CD14-positive monocyte (primary cell): Measurements from ENCODE around the gene CATSPERZ. TPM values are rescaled to one million over a fixed set of nuclear protein-coding genes. Genes with fewer than 3 reads are reported as not detected.
"Not testable (repeated sequence)": the region's sequence is repeated elsewhere in the genome, so short reads cannot be mapped to it uniquely, and the experiment has no call there.

ENCODE experiments used
- DNase-seq, 3 donors: peaks; one replicate each; pipeline ENCODE4 v3.0.0-alpha.2; 2011 to 2022
- H2AFZ ChIP-seq: 2 replicates; pipeline ENCODE4 v1.6.0; 2012; ENCODE audit warnings: mild to moderate bottlenecking, low read depth, low read length, inconsistent platforms; ENCODE audit not compliant: insufficient read depth, poor library complexity, severe bottlenecking
- H3K27ac ChIP-seq, 2 donors: 1 replicate in 1 of 2; 2 replicates in 1 of 2; pipeline ENCODE4 v1.5.1; 2012 to 2013; ENCODE audit warnings: low read length in 2 of 2, control low read depth in 1 of 2, inconsistent platforms in 1 of 2, low read depth in 1 of 2, mild to moderate bottlenecking in 1 of 2
- H3K27me3 ChIP-seq, 2 donors: one replicate each; pipeline versions ENCODE4 v1.6.0 to v1.6.1; 2011 to 2013; ENCODE audit warnings: low read length in 2 of 2; ENCODE audit not compliant: control insufficient read depth in 2 of 2, insufficient read depth in 2 of 2
- H3K36me3 ChIP-seq, 2 donors: replicated peaks in 1 of 2; 1 replicate in 1 of 2; 2 replicates in 1 of 2; pipeline versions ENCODE4 v1.5.1 to v1.6.1; 2012 to 2013; ENCODE audit warnings: low read length in 2 of 2, control low read depth in 1 of 2, inconsistent platforms in 1 of 2, mild to moderate bottlenecking in 1 of 2; ENCODE audit not compliant: insufficient read depth in 2 of 2, control insufficient read depth in 1 of 2
- H3K4me1 ChIP-seq, 2 donors: 1 replicate in 1 of 2; 2 replicates in 1 of 2; pipeline versions ENCODE4 v1.5.1 to v1.6.1; 2012 to 2013; ENCODE audit warnings: low read length in 2 of 2, control low read depth in 1 of 2, inconsistent platforms in 1 of 2, mild to moderate bottlenecking in 1 of 2, moderate library complexity in 1 of 2; ENCODE audit not compliant: insufficient read depth in 2 of 2, control insufficient read depth in 1 of 2
- H3K4me2 ChIP-seq: replicated peaks from 2 replicates; pipeline ENCODE3; 2012; ENCODE audit warnings: low read length, moderate library complexity, mild to moderate bottlenecking; ENCODE audit not compliant: poor library complexity, severe bottlenecking; ENCODE audit errors: extremely low read depth
- H3K4me3 ChIP-seq, 3 experiments: fragments of 200-600 bp in 1 of 3; sonication (generic) in 1 of 3; replicated peaks in 1 of 3; 1 replicate in 2 of 3; 2 replicates in 1 of 3; pipeline ENCODE4 v1.5.1; 2011 to 2013; ENCODE audit warnings: low read length in 3 of 3, mild to moderate bottlenecking in 3 of 3, control low read depth in 2 of 3, low read depth in 2 of 3, inconsistent platforms in 1 of 3, moderate library complexity in 1 of 3
- H3K79me2 ChIP-seq: 2 replicates; pipeline ENCODE4 v1.6.0; 2012; ENCODE audit warnings: mild to moderate bottlenecking, control low read depth, inconsistent platforms, low read length, moderate library complexity; ENCODE audit not compliant: insufficient read depth
- H3K9ac ChIP-seq: 2 replicates; pipeline ENCODE4 v1.6.0; 2017; ENCODE audit warnings: low read length, mild to moderate bottlenecking; ENCODE audit not compliant: insufficient read depth, poor library complexity, severe bottlenecking
- H3K9me3 ChIP-seq, 2 donors: replicated peaks in 1 of 2; 1 replicate in 1 of 2; 2 replicates in 1 of 2; pipeline versions ENCODE4 v1.5.1 to v1.6.1; 2012 to 2013; ENCODE audit warnings: low read length in 2 of 2, control low read depth in 1 of 2; ENCODE audit not compliant: control insufficient read depth in 1 of 2, insufficient read depth in 1 of 2
- H4K20me1 ChIP-seq: 2 replicates; pipeline ENCODE4 v1.6.0; 2012; ENCODE audit warnings: mild to moderate bottlenecking, low read length, control low read depth, moderate library complexity; ENCODE audit not compliant: insufficient read depth
- H3K27ac Mint-ChIP-seq, 7 donors: one replicate each; pipeline ENCODE4 v1.8.0; 2020; ENCODE audit warnings: mild to moderate bottlenecking in 7 of 7, mixed read lengths in 7 of 7, moderate library complexity in 6 of 7, inconsistent platforms in 2 of 7
- H3K27me3 Mint-ChIP-seq, 3 donors: one replicate each; pipeline ENCODE4 v1.8.0; 2021 to 2022; ENCODE audit warnings: low read depth in 3 of 3, mild to moderate bottlenecking in 3 of 3, mixed read lengths in 3 of 3, moderate library complexity in 3 of 3, inconsistent platforms in 1 of 3
- H3K36me3 Mint-ChIP-seq, 2 donors: one replicate each; pipeline ENCODE4 v1.8.0; 2020; ENCODE audit warnings: mixed read lengths in 2 of 2, inconsistent platforms in 1 of 2, mild to moderate bottlenecking in 1 of 2
- H3K4me1 Mint-ChIP-seq: one replicate; pipeline ENCODE4 v1.8.0; 2020; ENCODE audit warnings: mild to moderate bottlenecking, mixed read lengths
- H3K4me3 Mint-ChIP-seq, 2 donors: one replicate each; pipeline ENCODE4 v1.8.0; 2020; ENCODE audit warnings: mild to moderate bottlenecking in 2 of 2, mixed read lengths in 2 of 2, moderate library complexity in 1 of 2
- H3K9me3 Mint-ChIP-seq, 7 donors: one replicate each; pipeline ENCODE4 v1.8.0; 2020 to 2022; ENCODE audit warnings: mixed read lengths in 7 of 7, mild to moderate bottlenecking in 6 of 7, moderate library complexity in 6 of 7, inconsistent platforms in 2 of 7
- CTCF ChIP-seq: fragments of 200-600 bp; IDR thresholded peaks from one replicate; pipeline ENCODE4 v1.8.0; 2022; ENCODE audit warnings: antibody characterized with exemption, mild to moderate bottlenecking
- WGBS: methylation state at CpG from one replicate; pipeline ENCODE4 v1.1.5; 2013; ENCODE audit warnings: missing lambda C conversion rate; ENCODE audit not compliant: insufficient coverage; 5-methylcytosine and 5-hydroxymethylcytosine counted together
- intact Hi-C, 2 donors: fragments of 100-400 bp; cut with micrococcal nuclease; formaldehyde crosslinking; loops; one replicate each; pipeline versions ENCODE4 v1.15.0 to v1.15.1; 2023
- polyA plus RNA-seq, 3 donors: library from polyadenylated mRNA; depleted of rRNA in 1 of 3; unstranded in 2 of 3; stranded (reverse) in 1 of 3; fragments of 300-500 nt in 2 of 3; fragments of >200 nt in 1 of 3; fragmentation: Illumina TruSeq in 2 of 3; gene quantifications; 1 replicate in 2 of 3; 2 replicates in 1 of 3; pipeline ENCODE4 v1.2.3, GENCODE V29; 2012 to 2021

The CATSPERZ gene
- polyA plus RNA-seq, 3 donors: not detected

DNA sequence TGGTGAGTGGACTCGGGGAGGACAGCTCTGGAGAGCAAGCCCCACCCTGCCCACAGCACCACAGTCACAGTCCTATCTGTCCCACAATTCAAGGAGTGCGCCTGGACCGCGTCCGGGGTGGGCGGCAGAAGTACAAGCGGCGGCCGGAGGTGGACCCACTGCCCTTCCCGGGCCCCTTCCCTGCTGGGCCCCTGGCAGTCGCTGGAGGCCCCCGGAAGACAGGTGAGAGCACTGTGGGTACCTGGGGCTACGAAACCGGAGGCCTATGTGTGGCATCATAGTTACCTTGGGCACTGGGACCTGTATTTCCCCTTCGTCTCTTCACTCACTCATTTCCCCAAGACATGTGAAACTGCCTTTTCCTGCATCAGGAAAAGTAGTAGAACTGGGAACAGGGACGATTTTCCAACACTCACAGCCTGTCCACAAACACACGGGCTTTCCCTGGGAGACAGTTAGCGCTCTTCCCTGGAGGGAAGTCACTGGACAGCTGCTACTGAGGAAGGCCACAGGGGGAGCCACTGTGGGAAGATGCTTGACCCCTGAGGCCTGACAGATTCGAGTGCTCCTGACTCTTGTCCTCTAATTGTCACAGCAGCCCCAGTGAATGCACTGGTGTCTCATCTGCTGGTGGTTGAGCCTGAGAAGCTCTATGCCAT, 14.1 kb downstream of the CATSPERZ start:
- Mint-ChIP-seq H3K27me3 (peaks cover 0 to 1% (median 0%) of the 10 kb centered on the region in 3 donors), H3K36me3 (peaks cover 33 to 55% of the 10 kb centered on the region in 2 donors), H3K4me1 (peaks cover 32% of the 10 kb centered on the region), H3K27ac (peak overlapping the region in 3 of 7 donors; percentile 44 to 90 (median 57)), H3K4me3 (no peak overlapping the region), H3K9me3 (no peaks in the 10 kb centered on the region)
- H3K4me1 ChIP-seq: peaks cover 22 to 36% of the 10 kb centered on the region in 2 donors
- H4K20me1 ChIP-seq: peaks cover 65% of the 10 kb centered on the region
- H3K9ac ChIP-seq: no peak overlapping the region
- peaks cover 36 to 49% of the 10 kb centered on the region in 2 donors for H3K36me3 ChIP-seq
- no peak overlapping the region for H3K4me2 ChIP-seq
- no peak overlapping the region for H3K4me3 ChIP-seq
- 94% methylated on average over 14 of the region's 19 CpGs for WGBS
- H2AFZ ChIP-seq: no peak overlapping the region
- no peaks in the 10 kb centered on the region for H3K27me3 ChIP-seq
- H3K79me2 ChIP-seq: peaks cover 39% of the 10 kb centered on the region
- intact Hi-C loops: no loop called here
- DNase-seq: no peak
- no peak overlapping the region for H3K27ac ChIP-seq
- H3K9me3 ChIP-seq: no peaks in the 10 kb centered on the region
- TF ChIP-seq CTCF: no peak

DNA sequence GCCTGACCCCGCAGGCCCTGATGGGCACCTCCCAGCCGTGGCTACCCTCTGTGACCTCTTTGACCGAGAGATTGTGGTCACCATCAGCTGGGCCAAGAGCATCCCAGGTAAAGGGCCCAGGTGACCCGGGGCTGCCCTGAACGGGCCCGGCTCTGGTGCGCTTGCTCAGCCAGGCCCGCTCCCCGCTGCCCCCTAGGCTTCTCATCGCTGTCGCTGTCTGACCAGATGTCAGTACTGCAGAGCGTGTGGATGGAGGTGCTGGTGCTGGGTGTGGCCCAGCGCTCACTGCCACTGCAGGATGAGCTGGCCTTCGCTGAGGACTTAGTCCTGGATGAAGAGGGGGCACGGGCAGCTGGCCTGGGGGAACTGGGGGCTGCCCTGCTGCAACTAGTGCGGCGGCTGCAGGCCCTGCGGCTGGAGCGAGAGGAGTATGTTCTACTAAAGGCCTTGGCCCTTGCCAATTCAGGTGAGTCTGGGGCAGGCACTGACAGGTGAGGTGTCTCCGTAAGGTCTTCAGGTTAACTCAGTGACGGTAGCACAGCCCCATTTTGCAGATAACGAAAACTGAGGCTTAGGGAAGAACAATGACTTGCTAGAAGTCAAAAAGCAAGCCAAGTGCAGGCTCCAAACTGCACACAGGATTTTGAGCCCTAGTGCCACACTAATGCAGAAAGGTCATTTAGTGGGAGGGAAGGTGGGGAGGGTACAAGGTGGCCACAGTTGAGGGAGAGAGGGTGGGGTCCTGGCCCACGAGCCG, 14.8 kb downstream of the CATSPERZ start:
- intact Hi-C loops: loop anchor here (5.0 kb wide), 1 partner anchor 42 kb away; the partner anchor contains the start of gene RPS6KA4 (in 2 of the 2)
- peak overlapping the region in 1 of 2 donors; percentile 3 for H3K27ac ChIP-seq
- Mint-ChIP-seq H3K4me1 (peaks cover 38% of the 10 kb centered on the region), H3K36me3 (peaks cover 32 to 57% of the 10 kb centered on the region in 2 donors), H3K9me3 (no peaks in the 10 kb centered on the region), H3K4me3 (no peak overlapping the region), H3K27ac (peak overlapping the region in 3 of 7 donors; percentile 6 to 90 (median 71)), H3K27me3 (peaks cover 0 to 1% (median 0%) of the 10 kb centered on the region in 3 donors)
- peaks cover 32% of the 10 kb centered on the region for H3K79me2 ChIP-seq
- peaks cover 58% of the 10 kb centered on the region for H4K20me1 ChIP-seq
- no peak overlapping the region for H3K4me2 ChIP-seq
- DNase-seq: no peak
- no peak overlapping the region for H3K9ac ChIP-seq
- no peak overlapping the region for H3K4me3 ChIP-seq
- H3K9me3 ChIP-seq: no peaks in the 10 kb centered on the region
- H2AFZ ChIP-seq: no peak overlapping the region
- H3K36me3 ChIP-seq: peaks cover 36 to 42% of the 10 kb centered on the region in 2 donors
- 98% methylated on average over 20 of the region's 24 CpGs for WGBS
- TF ChIP-seq CTCF: no peak
- H3K27me3 ChIP-seq: no peaks in the 10 kb centered on the region
- H3K4me1 ChIP-seq: peaks cover 28 to 43% of the 10 kb centered on the region in 2 donors

DNA sequence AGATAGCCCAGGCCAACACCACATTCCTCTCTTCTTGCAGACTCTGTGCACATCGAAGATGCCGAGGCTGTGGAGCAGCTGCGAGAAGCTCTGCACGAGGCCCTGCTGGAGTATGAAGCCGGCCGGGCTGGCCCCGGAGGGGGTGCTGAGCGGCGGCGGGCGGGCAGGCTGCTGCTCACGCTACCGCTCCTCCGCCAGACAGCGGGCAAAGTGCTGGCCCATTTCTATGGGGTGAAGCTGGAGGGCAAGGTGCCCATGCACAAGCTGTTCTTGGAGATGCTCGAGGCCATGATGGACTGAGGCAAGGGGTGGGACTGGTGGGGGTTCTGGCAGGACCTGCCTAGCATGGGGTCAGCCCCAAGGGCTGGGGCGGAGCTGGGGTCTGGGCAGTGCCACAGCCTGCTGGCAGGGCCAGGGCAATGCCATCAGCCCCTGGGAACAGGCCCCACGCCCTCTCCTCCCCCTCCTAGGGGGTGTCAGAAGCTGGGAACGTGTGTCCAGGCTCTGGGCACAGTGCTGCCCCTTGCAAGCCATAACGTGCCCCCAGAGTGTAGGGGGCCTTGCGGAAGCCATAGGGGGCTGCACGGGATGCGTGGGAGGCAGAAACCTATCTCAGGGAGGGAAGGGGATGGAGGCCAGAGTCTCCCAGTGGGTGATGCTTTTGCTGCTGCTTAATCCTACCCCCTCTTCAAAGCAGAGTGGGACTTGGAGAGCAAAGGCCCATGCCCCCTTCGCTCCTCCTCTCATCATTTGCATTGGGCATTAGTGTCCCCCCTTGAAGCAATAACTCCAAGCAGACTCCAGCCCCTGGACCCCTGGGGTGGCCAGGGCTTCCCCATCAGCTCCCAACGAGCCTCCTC, 15.7 kb downstream of the CATSPERZ start:
- not testable (repeated sequence) for H3K9ac ChIP-seq, H3K27me3 Mint-ChIP-seq, H3K4me3 Mint-ChIP-seq, H2AFZ ChIP-seq, H3K9me3 Mint-ChIP-seq, H3K27me3 ChIP-seq, H3K9me3 ChIP-seq, H3K4me2 ChIP-seq, H3K4me3 ChIP-seq, DNase-seq
- intact Hi-C loops: loop anchor here (5.0 kb wide), 1 partner anchor 41 kb away; the partner anchor contains the start of gene RPS6KA4 (in 2 of the 2)
- H3K27ac Mint-ChIP-seq: peak overlapping the region in 6 of 7 donors; percentile 6 to 99 (median 99)
- WGBS: 95% methylated on average over 13 of the region's 25 CpGs
- Histone ChIP-seq H3K27ac (peak overlapping the region; percentile 96 to 97), H4K20me1 (peaks cover 51% of the 10 kb centered on the region), H3K79me2 (peaks cover 26% of the 10 kb centered on the region), H3K36me3 (peaks cover 38 to 47% of the 10 kb centered on the region in 2 donors), H3K4me1 (peaks cover 28 to 43% of the 10 kb centered on the region in 2 donors)
- peaks cover 38 to 60% of the 10 kb centered on the region in 2 donors for H3K36me3 Mint-ChIP-seq
- peaks cover 37% of the 10 kb centered on the region for H3K4me1 Mint-ChIP-seq
